HG03159 (cell line): ENCODE data around the gene SHLD3.
A peak's percentile ranks its signal among the peaks of the same experiment; 100 is the strongest.
"Not testable (repeated sequence)": the region's sequence is repeated elsewhere in the genome, so short reads cannot be mapped to it uniquely, and the experiment has no call there.

Source experiments
- ATAC-seq: cut with Tn5 transposase; IDR thresholded peaks from one replicate; pipeline ENCODE4 v1.9.1; 2021; ENCODE audit warnings: mild to moderate bottlenecking, moderate library complexity; ENCODE audit not compliant: unreplicated experiment

Gene SHLD3, protein sequence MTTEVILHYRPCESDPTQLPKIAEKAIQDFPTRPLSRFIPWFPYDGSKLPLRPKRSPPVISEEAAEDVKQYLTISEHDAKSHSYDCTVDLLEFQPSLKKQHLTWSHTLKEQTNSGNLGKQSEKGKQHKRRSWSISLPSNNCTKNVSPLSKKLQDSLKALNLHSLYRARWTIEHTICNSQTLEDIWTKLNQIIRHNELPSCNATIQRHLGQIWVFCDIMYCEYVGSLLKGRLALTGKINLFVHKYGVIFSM

DNA sequence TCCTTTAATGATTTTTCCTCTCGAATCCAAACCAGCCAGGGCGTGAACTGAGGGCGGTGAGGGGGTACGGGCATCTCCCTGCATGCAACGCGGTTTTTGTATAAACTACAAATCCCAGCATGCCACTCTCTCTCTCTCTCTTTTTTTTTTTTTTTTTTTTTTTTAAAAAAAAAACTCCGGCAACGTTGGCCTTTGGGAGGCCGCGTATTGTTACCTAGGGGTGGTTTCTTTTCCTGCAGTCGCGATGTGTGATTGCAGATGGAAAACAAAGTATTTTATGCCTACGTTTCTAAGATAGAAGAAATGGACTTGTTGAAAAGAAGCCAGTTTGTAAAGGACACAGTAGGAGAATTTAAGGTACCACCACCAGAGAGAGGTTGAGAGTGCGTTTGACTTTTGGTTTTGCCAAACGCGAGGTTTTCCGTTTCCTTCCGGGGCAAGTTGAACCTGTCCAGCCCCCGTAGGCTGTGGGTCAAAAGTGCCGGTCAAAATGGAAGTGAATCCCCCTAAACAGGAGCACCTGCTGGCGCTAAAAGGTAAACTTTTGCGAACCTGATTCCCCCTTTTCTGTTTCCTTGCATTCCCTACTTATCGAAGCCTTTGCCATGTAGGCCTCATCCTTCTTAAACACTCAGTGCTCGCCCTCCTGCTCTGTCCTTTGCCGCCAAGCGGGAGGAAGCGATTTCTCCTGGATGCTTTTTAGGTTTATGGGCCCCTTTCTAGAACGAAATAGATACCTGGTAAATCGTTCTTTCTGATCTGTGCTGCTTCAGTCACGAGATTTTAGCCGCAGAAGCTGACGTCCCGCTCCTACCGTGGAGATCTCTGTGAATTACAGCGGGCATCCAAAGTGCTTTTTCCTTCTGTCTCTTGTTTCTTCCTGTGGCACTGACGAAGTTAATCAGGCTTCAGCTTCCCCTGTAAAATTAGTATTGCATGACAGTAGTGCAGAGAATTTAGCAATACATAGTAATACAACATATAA, at the start of gene SHLD3, which contains the start of gene TRAPPC13:
Gene SHLD3 (plus strand): TSS at position 457 of the 985 bp plus-strand sequence. CDS start 4,561 bp downstream, outside the sequence.
Gene TRAPPC13 (plus strand): TSS at position 457 of the 985 bp plus-strand sequence. CDS start 34 bp downstream, at position 491.
- peak; percentile 76 for ATAC-seq

GRCh38 chr5:65577141-65577540, 47.7 kb upstream of the SHLD3 start:
- no peak for ATAC-seq

DNA sequence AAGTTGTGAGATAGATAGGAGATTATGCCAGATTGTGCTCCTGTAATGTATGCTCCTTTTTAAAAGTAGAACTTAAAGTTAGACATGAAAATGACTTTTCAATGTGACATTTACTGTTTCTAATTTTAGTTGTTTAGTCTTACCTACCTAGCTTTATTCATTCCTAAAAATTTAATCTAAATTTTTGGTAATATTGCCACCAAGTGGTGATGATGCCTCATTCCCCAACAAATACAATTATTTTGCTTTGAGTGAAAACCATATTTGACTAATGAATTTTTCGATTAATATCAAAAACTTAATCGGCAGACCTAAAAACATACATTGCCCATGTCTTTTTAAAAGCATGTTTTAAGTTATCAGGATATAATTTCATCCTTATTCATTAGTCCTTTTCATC, 36.1 kb upstream of the SHLD3 start:
- ATAC-seq = no peak

DNA sequence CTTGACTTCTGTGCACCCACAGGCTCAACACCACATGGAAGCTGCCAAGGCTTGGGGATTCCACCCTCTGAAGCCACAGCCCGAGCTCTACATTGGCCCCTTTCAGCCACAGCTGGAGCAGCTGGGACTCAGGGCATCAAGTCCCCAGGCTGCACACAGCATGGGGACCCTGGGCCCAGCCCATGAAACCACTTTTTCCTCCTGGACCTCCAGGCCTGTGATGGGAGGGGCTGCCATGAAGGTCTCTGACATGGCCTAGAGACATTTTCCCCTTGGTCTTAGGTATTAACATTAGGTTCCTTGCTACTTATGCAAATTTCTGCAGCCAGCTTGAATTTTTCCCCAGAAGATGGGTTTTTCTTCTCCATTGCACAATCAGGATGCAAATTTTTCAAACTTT, 23.1 kb upstream of the SHLD3 start:
- ATAC-seq = not testable (repeated sequence)

GRCh38 chr5:65611524-65611923, 13.3 kb upstream of the SHLD3 start:
- no peak for ATAC-seq

DNA sequence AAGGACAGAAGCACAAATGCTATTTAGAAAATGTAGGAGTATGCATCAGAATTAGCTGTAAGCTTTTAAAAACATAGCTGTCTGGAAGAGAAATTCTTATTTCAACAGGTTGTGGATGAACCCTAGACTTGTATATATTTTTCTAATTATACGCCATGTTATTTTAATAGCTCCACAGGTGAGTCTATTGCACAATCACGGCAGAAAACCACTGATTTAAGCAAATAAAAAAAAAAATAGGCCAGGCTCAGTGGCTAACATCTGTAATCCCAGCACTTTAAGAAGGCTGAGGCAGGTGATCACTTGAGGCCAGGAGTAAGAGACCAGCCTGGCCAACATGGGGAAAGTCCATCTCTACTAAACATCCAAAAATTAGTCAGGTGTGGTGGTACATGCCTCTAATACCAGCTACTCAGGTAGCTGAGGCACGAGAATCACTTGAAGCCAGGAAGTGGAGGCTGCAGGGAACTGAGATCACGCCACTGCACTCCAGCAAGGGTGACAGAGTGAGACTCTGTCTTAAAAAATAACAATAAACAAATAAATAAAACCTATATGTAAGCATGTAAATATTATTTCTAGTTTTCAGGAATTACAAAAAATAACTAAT, 12.4 kb upstream of the SHLD3 start:
- no peak for ATAC-seq

- no peak for ATAC-seq
Measured at GRCh38 chr5:65620021-65620420, 4.8 kb upstream of the SHLD3 start.

GRCh38 chr5:65621961-65622360, 2.9 kb upstream of the SHLD3 start:
- ATAC-seq = not testable (repeated sequence)

- ATAC-seq = no peak
Measured at GRCh38 chr5:65623482-65623881, 1.3 kb upstream of the SHLD3 start.

GRCh38 chr5:65624025-65624570, 729 bp upstream of the SHLD3 start, which contains the start of gene TRIM23:
Gene TRIM23, minus strand, starts transcription at chr5:65624333. Its CDS starts 59 bp downstream, at chr5:65624274.
- ATAC-seq = peak; percentile 93

DNA sequence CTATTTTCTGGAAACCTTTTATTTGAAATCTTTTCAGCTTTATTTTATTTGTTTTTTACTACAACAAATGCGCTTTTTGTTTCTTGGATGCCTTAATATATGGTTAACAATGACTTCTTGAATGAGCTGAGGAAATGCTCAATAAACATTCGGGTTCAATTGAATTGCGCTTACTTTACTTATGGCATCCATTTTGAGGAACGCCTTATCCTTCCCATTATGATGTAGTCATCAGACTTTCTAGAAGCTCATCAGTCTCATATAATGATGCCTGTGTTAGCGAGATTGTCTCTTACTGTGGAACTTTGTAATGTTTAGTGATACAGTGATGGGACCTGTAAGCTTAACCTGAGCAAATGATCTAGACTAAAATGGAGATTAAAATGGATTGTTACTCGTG, 916 bp downstream of the SHLD3 start:
- no peak for ATAC-seq

DNA sequence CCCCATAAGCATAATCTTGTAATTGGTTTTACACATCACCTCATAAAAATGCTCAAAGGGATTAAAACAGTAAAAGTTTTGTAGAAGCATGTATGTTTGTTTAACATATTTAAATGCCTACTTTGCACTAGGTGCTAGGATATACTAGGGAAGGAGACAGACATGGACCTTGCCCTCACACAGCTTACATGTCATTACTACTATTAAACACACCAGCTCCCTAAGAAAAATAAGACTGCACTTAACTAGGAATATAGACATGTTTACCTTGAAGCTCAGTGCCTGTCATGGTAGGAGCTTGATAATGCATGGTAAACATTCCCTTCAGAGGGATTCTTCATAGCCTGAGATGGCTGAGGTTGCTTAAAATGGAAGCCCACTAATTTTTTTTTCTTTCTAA, 6.2 kb downstream of the SHLD3 start:
- ATAC-seq = no peak

DNA sequence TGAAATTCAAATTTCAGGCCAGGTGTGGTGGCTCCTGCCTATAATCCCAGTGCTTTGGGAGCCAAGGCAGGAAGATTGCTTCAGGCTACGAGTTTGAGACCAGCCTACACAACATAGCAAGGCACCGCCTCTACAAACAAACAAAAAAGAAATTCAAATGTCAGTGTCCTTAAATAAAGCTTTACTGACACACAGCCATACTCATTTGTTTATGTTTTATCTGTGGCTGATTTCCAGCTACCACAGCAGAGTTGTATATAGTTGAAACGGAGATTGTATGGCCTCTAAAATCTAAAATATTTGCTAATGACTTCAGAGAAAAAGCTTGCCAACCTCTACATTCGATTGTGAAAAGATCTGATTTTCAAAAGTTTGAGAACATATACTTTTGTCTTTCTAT, 15.4 kb downstream of the SHLD3 start:
- no peak for ATAC-seq

GRCh38 chr5:65646938-65647337, 22.1 kb downstream of the SHLD3 start:
- ATAC-seq = no peak

GRCh38 chr5:65647941-65648340, 23.1 kb downstream of the SHLD3 start:
- no peak for ATAC-seq

DNA sequence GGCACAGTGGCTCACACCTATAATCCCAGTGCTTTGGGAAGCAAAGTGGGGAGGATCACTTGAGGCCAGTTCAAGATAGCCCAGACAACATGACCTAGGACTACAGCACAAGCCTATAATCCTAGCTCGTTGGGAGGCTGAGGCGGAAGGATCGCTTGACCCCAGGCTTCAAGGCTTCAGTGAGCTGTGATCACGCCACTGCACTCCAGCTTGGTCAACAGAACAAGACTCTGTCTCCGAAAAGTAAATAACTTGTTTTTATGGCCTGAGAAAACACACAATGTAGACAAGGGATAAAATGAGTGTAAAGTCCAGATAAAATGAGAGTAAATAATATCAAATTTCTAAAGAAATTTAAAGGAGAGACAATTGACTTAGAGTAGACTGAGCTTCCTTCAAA, 26.3 kb downstream of the SHLD3 start:
- no peak for ATAC-seq

DNA sequence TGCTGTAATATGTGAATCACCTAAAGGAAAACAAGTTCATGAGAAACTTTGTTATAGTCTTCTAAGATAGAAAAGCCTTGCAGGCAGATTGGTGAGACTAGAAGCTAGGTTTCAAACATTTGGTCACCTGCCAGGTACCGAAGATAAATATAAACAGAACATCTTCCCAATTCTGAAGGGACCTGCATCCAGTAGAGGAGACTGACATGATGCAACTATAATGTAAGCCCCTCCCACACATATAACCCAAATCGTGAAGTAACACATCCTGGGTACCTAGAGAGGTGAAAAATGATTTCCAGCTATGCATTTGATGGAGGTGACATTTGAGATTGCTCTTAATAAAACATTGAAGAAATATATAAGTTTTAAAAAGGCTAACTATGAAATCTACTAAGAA, 29.9 kb downstream of the SHLD3 start:
- ATAC-seq = no peak

- no peak for ATAC-seq
Measured at GRCh38 chr5:65663804-65664521, 39.1 kb downstream of the SHLD3 start.

DNA sequence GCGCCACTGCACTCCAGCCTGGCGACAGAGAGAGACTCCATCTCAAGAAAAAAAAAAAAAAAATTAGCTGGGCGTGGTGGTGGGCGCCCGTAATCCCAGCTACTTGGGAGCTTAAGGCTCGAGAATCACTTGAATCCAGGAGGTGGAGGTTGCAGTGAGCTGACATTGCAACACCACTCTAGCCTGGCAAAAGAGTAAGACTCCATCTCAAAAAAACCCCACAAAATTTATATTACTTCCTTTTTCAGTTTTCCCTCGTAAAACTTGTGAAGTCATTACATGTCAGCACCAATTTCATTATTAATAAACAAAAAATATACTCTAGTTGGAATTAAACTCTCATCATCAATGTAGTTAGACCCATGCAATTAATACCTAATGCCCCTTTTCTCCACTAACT, 43.9 kb downstream of the SHLD3 start:
- no peak for ATAC-seq

DNA sequence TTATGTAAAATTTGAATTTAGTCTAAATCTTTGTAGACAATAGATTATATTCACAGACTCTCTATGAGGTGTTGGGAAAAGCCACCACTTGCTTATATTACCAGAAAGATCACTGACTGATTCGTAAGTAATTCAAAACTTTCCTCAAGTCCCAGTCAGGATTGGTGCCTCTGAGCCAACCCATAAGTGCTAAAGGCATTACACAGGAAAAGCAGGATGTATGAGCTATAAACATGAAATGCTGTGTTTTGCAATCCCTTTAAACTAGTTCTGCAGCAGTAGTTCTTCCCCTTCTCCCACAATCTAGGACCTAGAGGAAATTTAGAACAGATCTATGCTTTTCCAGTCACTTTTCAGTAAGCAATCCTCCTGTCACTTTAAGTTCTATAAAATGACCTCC, 48.0 kb downstream of the SHLD3 start:
- ATAC-seq = no peak
